Dedifferentiated amniotic fluid mesenchymal stem cell (primary cell): Measurements from ENCODE around the gene TUBB.
A peak's percentile ranks its signal among the peaks of the same experiment; 100 is the strongest.
"Not testable (repeated sequence)": the region's sequence is repeated elsewhere in the genome, so short reads cannot be mapped to it uniquely, and the experiment has no call there.

ENCODE experiments used
- DNase-seq: peaks from one replicate; pipeline ENCODE4 v3.0.0-alpha.2; 2016; ENCODE audit errors: extremely low spot score

TUBB gene

DNA sequence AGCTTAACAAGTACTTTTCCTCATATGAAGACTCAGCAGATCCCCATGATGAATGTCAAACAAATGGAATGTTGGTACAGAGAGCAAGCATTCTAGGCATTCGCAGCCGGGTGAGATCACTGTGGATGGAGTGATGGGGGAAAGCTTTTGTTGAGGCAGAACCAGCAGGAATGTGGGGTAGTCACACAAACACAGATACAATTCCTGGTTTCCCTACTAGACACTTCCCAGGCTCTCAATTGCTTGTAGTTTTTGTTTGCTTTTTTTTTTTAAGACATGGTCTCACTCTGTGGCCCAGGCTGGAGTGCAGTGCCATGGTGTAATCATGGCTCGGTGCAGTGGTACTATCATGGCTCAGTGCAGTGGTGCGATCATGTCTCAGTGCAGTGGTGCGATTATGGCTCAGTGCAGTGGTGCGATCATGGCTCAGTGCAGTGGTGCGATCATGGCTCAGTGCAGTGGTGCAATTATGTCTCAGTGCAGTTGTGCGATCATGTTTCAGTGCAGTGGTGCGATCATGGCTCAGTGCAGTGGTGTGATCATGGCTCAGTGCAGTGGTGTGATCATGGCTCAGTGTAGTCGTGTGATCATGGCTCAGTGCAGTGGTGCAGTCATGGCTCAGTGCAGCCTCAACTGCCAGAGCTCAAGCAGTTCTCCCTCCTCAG, 39.6 kb downstream of the TUBB start:
- DNase-seq = peak; percentile 90

DNA sequence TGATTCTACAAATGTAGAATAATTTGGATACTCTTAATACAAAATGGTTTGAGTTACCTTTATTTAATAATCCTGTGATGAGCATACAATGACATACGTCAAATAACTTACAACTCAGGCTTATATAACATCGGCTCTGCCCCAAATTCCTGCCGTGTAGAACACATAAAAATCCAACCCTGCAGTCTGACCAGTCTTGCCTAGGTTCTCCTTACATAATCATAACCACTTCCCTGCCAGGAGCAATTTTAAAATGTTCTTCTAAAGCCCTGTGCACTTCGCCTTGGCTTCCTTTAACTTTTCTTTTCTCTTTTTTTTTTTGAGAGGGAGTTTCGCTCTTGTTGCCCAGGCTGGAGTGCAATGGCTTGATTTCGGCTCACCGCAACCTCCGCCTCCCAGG, 40.4 kb downstream of the TUBB start:
- no peak for DNase-seq

DNA sequence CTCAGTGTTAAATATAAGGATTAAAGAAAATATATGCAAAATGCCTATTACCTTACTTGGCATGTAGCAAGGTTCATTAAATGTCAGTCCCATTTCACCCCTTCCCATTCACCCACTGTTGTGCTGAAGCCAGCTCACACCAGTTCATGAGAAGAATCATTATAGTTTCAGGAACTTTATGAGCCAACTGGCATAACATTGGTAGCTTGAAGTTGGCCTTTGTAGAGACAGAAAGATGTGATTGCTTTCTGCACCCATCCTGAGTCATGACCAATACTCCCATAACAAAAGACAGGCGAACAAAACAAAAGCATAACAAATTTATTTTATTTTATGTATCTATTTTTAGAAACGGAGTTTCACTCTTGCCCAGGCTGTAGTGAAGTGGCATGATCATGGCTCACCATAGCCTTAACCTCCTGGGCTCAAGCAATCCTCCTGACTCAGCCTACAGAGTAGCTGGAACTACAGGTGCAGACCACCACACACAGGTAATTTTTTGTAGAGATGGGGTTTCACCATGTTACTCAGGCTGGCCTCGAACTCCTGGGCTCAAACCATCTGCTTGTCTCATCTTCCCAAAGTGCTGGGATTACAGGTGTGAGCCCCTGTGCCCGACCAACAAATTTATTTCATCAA, 41.8 kb downstream of the TUBB start:
- no peak for DNase-seq

DNA sequence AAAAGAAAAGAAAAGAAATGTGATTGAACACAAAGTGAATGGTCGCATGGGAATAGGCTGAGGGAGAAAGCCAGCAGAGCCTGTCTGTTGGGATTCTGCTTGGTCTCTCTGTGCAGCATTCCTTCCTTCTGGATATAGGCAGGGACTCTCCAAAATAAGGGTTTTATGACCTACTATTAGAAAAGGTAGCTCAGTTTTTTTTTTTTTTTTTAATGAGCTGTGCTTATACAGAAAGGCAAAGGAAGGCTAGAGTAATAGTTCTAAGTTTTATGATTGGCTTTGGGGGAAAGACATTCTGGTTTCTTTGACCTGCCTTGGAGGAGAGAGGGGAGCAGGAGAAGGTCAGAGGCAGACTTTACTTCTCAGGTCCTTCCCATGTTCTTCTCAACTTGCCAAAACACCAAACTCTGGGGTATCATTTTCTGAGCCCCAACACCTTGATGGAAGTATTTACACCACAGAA, 43.0 kb downstream of the TUBB start:
- DNase-seq = no peak

GRCh38 chr6:30763618-30764489, 43.7 kb downstream of the TUBB start:
- no peak for DNase-seq

GRCh38 chr6:30764490-30765043, 44.4 kb downstream of the TUBB start:
- not testable (repeated sequence) for DNase-seq

- DNase-seq = not testable (repeated sequence)
These were observed 45.3 kb downstream of the TUBB start for GRCh38 chr6:30765495-30765894.

- DNase-seq = no peak
These were observed 46.5 kb downstream of the TUBB start for GRCh38 chr6:30766461-30767157.

- DNase-seq = no peak
These were observed 47.2 kb downstream of the TUBB start for GRCh38 chr6:30767158-30767943.

GRCh38 chr6:30767944-30768301, 47.8 kb downstream of the TUBB start:
- no peak for DNase-seq

DNA sequence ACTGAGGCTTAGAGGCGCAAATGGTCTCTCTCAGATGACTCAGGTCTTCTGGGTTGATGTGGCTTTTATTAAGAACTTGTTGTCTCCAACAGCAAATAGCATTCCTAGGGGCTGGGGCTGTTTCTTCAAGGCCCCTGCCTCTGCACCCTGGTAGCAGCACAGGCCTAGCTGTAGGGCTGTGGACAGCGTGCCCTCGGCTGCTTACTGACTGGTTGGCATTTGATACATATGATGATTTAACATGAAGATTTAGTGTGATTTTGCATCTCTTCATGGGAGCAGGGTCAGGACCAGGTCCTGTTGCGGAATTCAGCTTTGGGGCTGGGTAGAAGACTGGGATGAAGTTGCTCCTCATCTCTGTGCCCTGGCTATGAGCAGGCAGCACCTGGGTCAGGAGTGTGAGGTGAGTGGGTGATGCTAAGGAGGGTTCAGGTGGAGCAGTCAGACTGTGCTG, 48.5 kb downstream of the TUBB start:
- DNase-seq = no peak

DNA sequence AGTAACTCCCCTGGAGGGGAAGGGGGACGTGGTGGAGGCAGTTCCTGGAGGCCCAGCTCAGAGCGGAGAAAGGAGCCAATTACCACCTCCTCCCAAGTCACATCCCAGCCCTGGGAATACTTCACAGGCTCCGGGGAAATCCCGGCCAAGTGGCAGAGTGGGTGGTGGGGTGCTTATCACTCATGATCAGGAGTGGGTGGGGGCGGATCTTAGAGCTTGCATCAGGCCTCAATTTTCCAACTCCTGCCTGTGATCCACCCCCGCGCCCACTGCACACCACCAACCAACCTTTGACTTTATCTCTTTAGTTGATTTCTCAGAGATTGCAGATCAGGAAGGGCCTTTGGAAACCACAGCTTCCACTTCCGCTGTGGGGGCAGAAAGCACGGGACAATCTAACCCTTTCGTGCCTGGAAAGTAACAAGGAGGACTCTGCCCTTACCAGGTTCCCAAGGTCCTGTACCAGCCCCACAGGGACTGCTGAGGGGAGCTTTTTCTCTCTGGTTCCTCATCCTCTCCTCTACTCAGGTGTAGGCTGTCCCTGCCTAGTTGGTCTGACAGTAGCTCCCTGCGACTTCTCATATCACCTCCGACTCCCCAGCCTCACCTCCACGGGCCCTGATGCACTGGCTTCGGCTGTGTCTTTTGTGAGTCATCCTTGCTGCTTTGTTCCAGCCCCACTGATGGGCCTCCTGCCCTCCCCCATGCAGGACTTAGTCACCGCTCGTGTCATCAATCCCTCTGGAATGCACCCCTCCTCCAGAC, 49.1 kb downstream of the TUBB start:
- peak; percentile 82 for DNase-seq

DNA sequence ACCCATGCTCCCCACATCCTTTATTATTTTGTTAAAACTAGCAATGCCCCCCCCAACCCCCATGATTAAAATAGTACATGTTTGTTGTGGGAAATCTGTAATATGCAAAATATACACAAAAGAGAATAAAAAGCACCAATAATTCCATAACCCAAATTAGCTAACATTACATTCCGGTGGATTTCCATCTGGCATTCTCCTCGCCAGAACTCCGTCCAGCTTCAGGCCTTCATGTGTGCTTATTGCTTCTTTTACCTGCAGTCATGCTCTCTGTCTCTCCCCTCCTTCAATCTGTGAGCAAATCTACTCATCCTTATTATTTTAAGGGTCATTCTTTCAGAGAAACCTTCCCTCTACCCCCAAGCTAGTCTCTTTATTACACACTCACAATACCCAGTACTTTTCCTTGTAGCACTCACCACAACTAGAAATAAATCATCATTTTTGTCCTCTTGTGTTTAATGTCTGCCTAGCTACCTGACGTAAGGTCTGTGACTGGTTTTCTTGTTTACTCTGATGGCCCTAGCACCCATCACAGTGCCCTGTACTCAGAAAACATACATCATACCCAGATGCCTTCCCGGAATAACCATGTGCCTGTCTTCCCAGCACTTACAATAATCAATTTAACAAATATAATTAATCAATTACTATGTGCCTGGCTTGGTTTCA, 49.8 kb downstream of the TUBB start:
- DNase-seq = no peak

DNA sequence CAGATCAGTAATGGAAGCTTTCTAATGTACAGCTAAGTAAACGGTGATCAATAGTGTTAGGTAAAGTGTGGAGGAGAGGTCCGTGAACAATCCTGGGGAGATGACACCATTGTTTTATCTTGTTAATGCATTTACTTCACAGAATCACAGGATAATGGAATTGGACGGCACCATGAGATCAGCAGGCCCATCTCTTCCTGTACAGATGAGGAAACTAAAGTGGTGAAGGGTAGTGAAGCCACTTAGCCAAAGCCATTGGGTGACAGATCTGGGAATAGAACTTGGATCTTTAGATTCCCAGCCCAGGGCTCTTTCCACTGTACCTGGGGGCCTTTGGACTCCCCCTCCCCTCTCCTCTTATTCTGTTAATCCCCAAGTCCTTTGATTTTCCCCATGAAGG, 50.4 kb downstream of the TUBB start:
- DNase-seq = no peak

DNA sequence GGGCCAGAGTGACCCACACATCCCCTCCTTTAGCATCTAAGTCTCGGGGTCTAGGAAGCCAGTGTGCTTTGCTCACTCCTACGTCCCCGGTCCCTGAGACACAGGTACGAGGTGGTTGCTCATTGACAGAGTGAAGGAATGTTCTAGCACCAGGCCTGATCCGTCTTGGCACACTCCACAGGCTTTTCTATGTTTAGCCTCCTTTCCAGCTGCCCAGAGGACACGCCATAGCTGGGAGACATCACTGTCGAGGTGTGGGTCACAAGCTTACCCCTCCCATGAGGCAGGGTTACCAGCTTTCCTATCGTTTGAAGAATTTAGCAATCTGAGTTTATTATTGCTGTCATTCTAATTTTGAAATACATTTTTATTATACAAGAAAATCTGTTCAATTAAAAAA, 54.5 kb downstream of the TUBB start:
- DNase-seq = no peak
